ENCODE measurements around the gene ARHGAP6. TPM values are rescaled to one million over a fixed set of nuclear protein-coding genes. Genes with fewer than 3 reads are reported as not detected.

ARHGAP6 gene
- total and polyA plus RNA-seq, 9 of the 15 experiments (the other 6 are each of a cell fraction or from before 2014, with no cell fraction given): 12.5 to 63.6 (median 41.8) TPM

- no peaks in the 10 kb centered on the region for H3K9me3 ChIP-seq (replicated peaks; ENCODE audit: control insufficient read depth, insufficient read depth, low read depth, low read length)
- H3K36me3 ChIP-seq (ENCODE audit: control insufficient read depth, insufficient read depth, low read length): peaks cover 53% of the 10 kb centered on the region
- CTCF ChIA-PET (ENCODE audit: low intra/inter-chr PET ratio): interaction anchor here (0.8 to 6.2 kb wide), 2 partner anchors 384 to 397 kb away, joined by 4 to 91 read pairs; no protein-coding TSS in a partner anchor
- WGBS (ENCODE audit: insufficient coverage, low coverage, missing lambda C conversion rate): 86% methylated on average over 1 of the region's 1 CpG
- no peaks in the 10 kb centered on the region for H4K20me1 ChIP-seq (replicated peaks; ENCODE audit: control insufficient read depth, insufficient read depth, low read length)
- no TSS peak for BruUV-seq (replicated peaks)
- no peaks in the 10 kb centered on the region for H3K9me1 ChIP-seq (ENCODE audit: control insufficient read depth, insufficient read depth, low read length)
- in situ Hi-C loops (cut with MboI) (loop anchor here (5.0 kb wide), 3 partner anchors 221 to 626 kb away; no protein-coding TSS in a partner anchor), intact Hi-C loops (cut with micrococcal nuclease) (no loop called here)
- no peaks in the 10 kb centered on the region for H3K79me2 ChIP-seq (ENCODE audit: control insufficient read depth, insufficient read depth, low read length)
- no peak overlapping the region for H3K4me3 ChIP-seq
- no peak for TF ChIP-seq SMARCA4 (IDR thresholded peaks at IDR 0.05)
- TF ChIP-seq GATAD2B (IDR thresholded peaks at IDR 0.05; ENCODE audit: borderline replicate concordance): no peak
- no peak for TF ChIP-seq VEZF1 (CRISPR knock-in tag; IDR thresholded peaks at IDR 0.05)
- TF ChIP-seq C11orf30 (IDR thresholded peaks at IDR 0.05; ENCODE audit: low read depth): no peak
- TF ChIP-seq SIX5 (IDR thresholded peaks at IDR 0.05; ENCODE audit: borderline replicate concordance in 1 of 2, insufficient read depth in 1 of 2, low read depth in 1 of 2, low read length in 2 of 2): no peak
- TF ChIP-seq CREB3L1 (IDR thresholded peaks at IDR 0.05; ENCODE audit: borderline replicate concordance, low read depth): no peak
- no peak for TF ChIP-seq PCBP1 (IDR thresholded peaks at IDR 0.05; ENCODE audit: low read depth, low read length, poor library complexity, severe bottlenecking)
- TF ChIP-seq CHD2 (IDR thresholded peaks at IDR 0.05; ENCODE audit: low read depth, low read length): no peak
- TF ChIP-seq SMAD2 (IDR thresholded peaks at IDR 0.05; ENCODE audit: low read depth, low read length): no peak
- no peak for TF ChIP-seq SIN3B (IDR thresholded peaks at IDR 0.05; ENCODE audit: low read depth)
- no peak for TF ChIP-seq ZNF551 (CRISPR knock-in tag; IDR thresholded peaks at IDR 0.05)
- TF ChIP-seq ZFP1 (CRISPR knock-in tag; IDR thresholded peaks at IDR 0.05): no peak
- no peak for TF ChIP-seq ZNF143 (CRISPR knock-in tag; IDR thresholded peaks at IDR 0.05)
- TF ChIP-seq ARID3B (CRISPR knock-in tag; IDR thresholded peaks at IDR 0.05; ENCODE audit: borderline replicate concordance): no peak
- TF ChIP-seq TOE1 (IDR thresholded peaks at IDR 0.05; ENCODE audit: borderline replicate concordance): no peak
- TF ChIP-seq TOE1 (CRISPR knock-in tag; IDR thresholded peaks at IDR 0.05; ENCODE audit: borderline replicate concordance, low read depth): no peak
- TF ChIP-seq EGR1 (conservative IDR thresholded peaks at IDR 0.05): no peak
- no peak overlapping the region for H3K9ac ChIP-seq (ENCODE audit: insufficient read depth in 1 of 2, low read depth in 2 of 2, low read length in 2 of 2)
- H3K4me1 ChIP-seq (replicated peaks in 1 of 2; ENCODE audit: control insufficient read depth in 2 of 2, insufficient read depth in 2 of 2, low read length in 2 of 2): no peaks in the 10 kb centered on the region; a peak in 2 of 5 replicates
- no peaks in the 10 kb centered on the region for H3K27me3 ChIP-seq (ENCODE audit: control insufficient read depth in 2 of 2, insufficient read depth in 2 of 2, low read length in 2 of 2)
- no peak overlapping the region for H3K4me2 ChIP-seq (ENCODE audit: insufficient read depth, low read length)
- ATAC-seq (no peak), DNase-seq (ENCODE audit: extremely low read depth in 1 of 4, low spot score in 3 of 4) (no peak), FAIRE-seq (no peak)
- no peak overlapping the region for H3K27ac ChIP-seq (ENCODE audit: extremely low read depth, low read depth, low read length)
- H2AFZ ChIP-seq (ENCODE audit: low read depth, low read length): no peak overlapping the region
- POLR2A ChIA-PET: interaction anchor here (0.7 to 0.8 kb wide), 2 partner anchors 208 to 239 kb away, joined by 3 read pairs; no protein-coding TSS in a partner anchor
Observed at GRCh38 chrX:11146411-11146810, 519.3 kb downstream of the ARHGAP6 start.
